Measurements from ENCODE around the gene TP73. TPM values are rescaled to one million over a fixed set of nuclear protein-coding genes. Genes with fewer than 3 reads are reported as not detected.
A peak's percentile ranks its signal among the peaks of the same experiment; 100 is the strongest.

The TP73 gene
- total RNA-seq, 2 experiments from 2014 or later: 0.62 to 1.1 TPM

GRCh38 chr1:3624200-3625136 lies 27.8 kb upstream of the TP73 start, which contains the start of gene TPRG1L:
TPRG1L (plus strand) TSS chr1:3625015; CDS start chr1:3625073, 58 bp downstream.
- POLR2A ChIA-PET: no interaction called here
- Mint-ChIP-seq H3K4me3 (peak within 1 kb of the TSS; percentile 95), H3K9me3 (no peaks in the 10 kb centered on the region), H3K36me3 (peaks cover 3% of the 10 kb centered on the region), H3K27ac (peak within 1 kb of the TSS; percentile 94), H3K27me3 (peaks cover 2% of the 10 kb centered on the region), H3K4me1 (peaks cover 21% of the 10 kb centered on the region)
- peak; percentile 89 for ATAC-seq (ENCODE audit: low read depth)
- DNase-seq: peak; percentile 99

GRCh38 chr1:3625151-3625907 lies 27.0 kb upstream of the TP73 start:
- Mint-ChIP-seq H3K36me3 (peaks cover 3% of the 10 kb centered on the region), H3K4me3 (peak overlapping the region; percentile 95), H3K4me1 (peaks cover 21% of the 10 kb centered on the region), H3K27me3 (peaks cover 2% of the 10 kb centered on the region), H3K9me3 (no peaks in the 10 kb centered on the region), H3K27ac (peak overlapping the region; percentile 94)
- POLR2A ChIA-PET: no interaction called here
- peak; percentile 27 for ATAC-seq (ENCODE audit: low read depth)
- DNase-seq: peak; percentile 55

GRCh38 chr1:3626025-3626424 lies 26.3 kb upstream of the TP73 start:
- ATAC-seq (ENCODE audit: low read depth) (no peak), DNase-seq (no peak)
- peaks cover 3% of the 10 kb centered on the region for H3K36me3 Mint-ChIP-seq
- peaks cover 18% of the 10 kb centered on the region for H3K4me1 Mint-ChIP-seq
- H3K27ac Mint-ChIP-seq: no peak overlapping the region
- peak overlapping the region; percentile 64 for H3K4me3 Mint-ChIP-seq
- H3K9me3 Mint-ChIP-seq: no peaks in the 10 kb centered on the region
- POLR2A ChIA-PET: no interaction called here
- peaks cover 2% of the 10 kb centered on the region for H3K27me3 Mint-ChIP-seq

- DNase-seq: no peak
- H3K4me1 Mint-ChIP-seq: peaks cover 18% of the 10 kb centered on the region
- no peaks in the 10 kb centered on the region for H3K9me3 Mint-ChIP-seq
- POLR2A ChIA-PET: no interaction called here
- no peak overlapping the region for H3K27ac Mint-ChIP-seq
- H3K27me3 Mint-ChIP-seq: peaks cover 2% of the 10 kb centered on the region
- ATAC-seq (ENCODE audit: low read depth): no peak
- no peak overlapping the region for H3K4me3 Mint-ChIP-seq
- H3K36me3 Mint-ChIP-seq: peaks cover 3% of the 10 kb centered on the region
These were observed 24.6 kb upstream of the TP73 start for GRCh38 chr1:3627515-3628253.

GRCh38 chr1:3628445-3628844 lies 23.9 kb upstream of the TP73 start:
- Mint-ChIP-seq H3K27ac (no peak overlapping the region), H3K36me3 (peaks cover 3% of the 10 kb centered on the region), H3K27me3 (no peaks in the 10 kb centered on the region), H3K9me3 (no peaks in the 10 kb centered on the region), H3K4me1 (peaks cover 17% of the 10 kb centered on the region), H3K4me3 (no peak overlapping the region)
- ATAC-seq (ENCODE audit: low read depth) (no peak), DNase-seq (no peak)
- POLR2A ChIA-PET: no interaction called here

- no peak for ATAC-seq (ENCODE audit: low read depth)
- POLR2A ChIA-PET: no interaction called here
- peaks cover 9% of the 10 kb centered on the region for H3K4me1 Mint-ChIP-seq
- H3K27ac Mint-ChIP-seq: no peak overlapping the region
- no peaks in the 10 kb centered on the region for H3K9me3 Mint-ChIP-seq
- H3K36me3 Mint-ChIP-seq: peaks cover 2% of the 10 kb centered on the region
- no peak overlapping the region for H3K4me3 Mint-ChIP-seq
- DNase-seq: no peak
- H3K27me3 Mint-ChIP-seq: no peaks in the 10 kb centered on the region
These were observed 22.7 kb upstream of the TP73 start for GRCh38 chr1:3629561-3630160.

DNA sequence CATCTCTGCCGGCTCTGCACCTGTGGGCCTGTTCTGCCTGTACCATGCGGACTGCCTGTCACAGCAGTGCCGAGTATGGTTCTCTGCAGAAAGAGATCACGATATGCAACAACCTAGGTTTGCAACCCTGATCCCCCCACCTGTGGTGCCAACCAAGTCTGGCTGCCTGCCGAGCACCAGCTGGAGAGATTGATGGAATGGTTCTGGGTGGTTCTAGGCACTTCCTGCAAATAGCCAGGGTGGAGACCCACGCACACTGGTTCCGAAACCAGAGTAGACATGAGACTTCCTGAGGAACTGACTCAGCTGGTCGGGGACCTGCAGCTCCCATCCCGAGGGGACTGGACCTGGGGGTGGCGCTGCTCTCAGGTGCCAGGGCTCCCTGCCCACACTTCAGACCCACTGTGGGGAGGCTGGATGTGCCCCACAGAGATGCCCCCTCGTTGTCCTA lies 22.1 kb upstream of the TP73 start:
- Mint-ChIP-seq H3K9me3 (no peaks in the 10 kb centered on the region), H3K4me3 (no peak overlapping the region), H3K36me3 (peaks cover 2% of the 10 kb centered on the region), H3K27ac (no peak overlapping the region), H3K27me3 (no peaks in the 10 kb centered on the region), H3K4me1 (peaks cover 8% of the 10 kb centered on the region)
- DNase-seq (no peak), ATAC-seq (ENCODE audit: low read depth) (no peak)
- POLR2A ChIA-PET: no interaction called here

DNA sequence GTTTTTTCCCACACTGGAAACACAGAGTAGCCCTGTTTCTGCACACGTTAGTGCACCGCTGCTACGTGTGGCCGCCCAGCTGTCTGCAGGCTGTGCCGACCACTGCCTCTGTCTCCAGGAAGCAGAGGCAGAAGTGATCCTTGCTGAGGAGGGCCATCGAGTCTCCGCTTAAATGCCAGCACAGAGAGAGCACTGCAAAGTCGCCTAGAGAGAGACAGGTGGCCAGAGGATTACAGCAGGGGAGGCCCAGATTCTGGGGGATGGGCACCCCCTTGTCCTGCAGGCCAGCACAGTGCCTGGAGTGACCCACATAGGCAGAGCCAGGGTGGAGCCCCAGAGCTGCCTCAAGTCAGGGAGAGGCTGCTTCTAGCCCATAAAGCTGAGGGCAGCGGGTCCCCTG lies 21.4 kb upstream of the TP73 start:
- H3K9me3 Mint-ChIP-seq: no peaks in the 10 kb centered on the region
- peaks cover 2% of the 10 kb centered on the region for H3K36me3 Mint-ChIP-seq
- peaks cover 5% of the 10 kb centered on the region for H3K4me1 Mint-ChIP-seq
- ATAC-seq (ENCODE audit: low read depth) (no peak), DNase-seq (no peak)
- POLR2A ChIA-PET: no interaction called here
- no peak overlapping the region for H3K27ac Mint-ChIP-seq
- H3K4me3 Mint-ChIP-seq: no peak overlapping the region
- H3K27me3 Mint-ChIP-seq: no peaks in the 10 kb centered on the region

DNA sequence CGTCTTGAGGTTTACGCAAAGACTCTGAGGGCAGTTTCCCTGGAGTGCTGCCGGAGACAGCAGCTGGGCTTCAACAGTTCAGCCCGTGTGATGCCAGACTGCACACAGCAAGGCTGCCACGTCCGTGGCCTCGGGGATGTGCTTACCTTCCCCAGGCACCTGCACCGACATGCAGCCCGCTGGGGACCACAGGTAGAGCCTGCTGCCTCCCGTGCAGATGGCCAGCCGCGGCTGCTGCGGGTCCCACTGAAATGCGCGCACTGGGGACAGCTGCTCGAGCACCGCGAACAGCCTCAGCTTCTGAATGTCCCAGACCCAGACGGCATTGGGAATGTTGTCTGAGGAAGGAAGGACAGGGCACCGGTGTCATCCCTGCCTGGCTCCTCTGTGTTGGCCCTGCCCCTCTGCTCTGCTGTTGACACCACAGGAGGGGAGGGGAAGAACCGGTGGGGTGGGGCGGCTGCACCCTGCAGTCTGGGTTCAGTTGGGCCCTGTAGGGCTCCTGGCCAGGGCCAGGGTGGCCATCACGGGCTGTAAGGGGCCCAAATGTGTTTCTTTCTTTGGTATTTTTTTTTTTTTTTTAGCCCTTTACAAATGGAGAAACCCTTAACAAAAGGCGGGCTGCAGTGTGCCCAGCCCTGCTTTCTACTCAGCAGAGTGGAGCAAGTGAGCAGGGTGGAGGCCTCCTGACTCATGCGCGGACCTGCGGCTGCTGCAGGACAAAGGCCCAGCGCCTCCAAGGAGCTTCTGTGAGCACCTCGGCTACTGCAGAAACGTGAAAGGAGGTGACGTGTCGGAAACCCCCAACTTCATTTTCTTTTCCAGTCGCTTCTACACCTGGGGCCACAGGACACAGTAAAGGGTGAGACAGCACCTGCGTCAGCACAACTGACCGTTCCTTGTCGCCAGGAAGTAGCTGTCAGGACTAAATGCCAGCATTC lies 20.7 kb upstream of the TP73 start:
- POLR2A ChIA-PET: no interaction called here
- no peak for ATAC-seq (ENCODE audit: low read depth)
- Mint-ChIP-seq H3K4me1 (peaks cover 1% of the 10 kb centered on the region), H3K36me3 (no peaks in the 10 kb centered on the region), H3K27me3 (no peaks in the 10 kb centered on the region), H3K27ac (no peak overlapping the region), H3K9me3 (no peaks in the 10 kb centered on the region), H3K4me3 (no peak overlapping the region)
- DNase-seq: no peak

- Mint-ChIP-seq H3K36me3 (peaks cover 3% of the 10 kb centered on the region), H3K27me3 (no peaks in the 10 kb centered on the region), H3K4me3 (no peak overlapping the region), H3K27ac (no peak overlapping the region), H3K4me1 (peaks cover 1% of the 10 kb centered on the region), H3K9me3 (no peaks in the 10 kb centered on the region)
- ATAC-seq (ENCODE audit: low read depth) (no peak), DNase-seq (no peak)
- POLR2A ChIA-PET: no interaction called here
These were observed 20.0 kb upstream of the TP73 start for GRCh38 chr1:3632298-3632697.

GRCh38 chr1:3632716-3633343 lies 19.5 kb upstream of the TP73 start:
- H3K4me1 Mint-ChIP-seq: no peaks in the 10 kb centered on the region
- H3K9me3 Mint-ChIP-seq: no peaks in the 10 kb centered on the region
- no peak overlapping the region for H3K4me3 Mint-ChIP-seq
- no peak for ATAC-seq (ENCODE audit: low read depth)
- H3K27ac Mint-ChIP-seq: no peak overlapping the region
- H3K27me3 Mint-ChIP-seq: no peaks in the 10 kb centered on the region
- DNase-seq: no peak
- POLR2A ChIA-PET: no interaction called here
- peaks cover 3% of the 10 kb centered on the region for H3K36me3 Mint-ChIP-seq
